Central memory CD8-positive, alpha-beta T cell (primary cell): ENCODE measurements around the gene ZNF598.

Experiments used
- ATAC-seq: fragments of 150-1000 bp; cut with Tn5 transposase; replicated peaks from 2 replicates; pipeline ENCODE4 v1.10.0; 2022; ENCODE audit warnings: mild to moderate bottlenecking, moderate FRiP score, moderate number of reproducible peaks; ENCODE audit not compliant: poor library complexity, severe bottlenecking; ENCODE audit errors: extremely low read depth
- DNase-seq, 2 donors: peaks; one replicate each; pipeline ENCODE4 v3.0.0; 2021; ENCODE audit warnings: low spot score in 2 of 2
- H3K27ac Mint-ChIP-seq: one replicate; pipeline ENCODE4 v1.8.0; 2022; ENCODE audit warnings: low read depth, mild to moderate bottlenecking, moderate library complexity, mixed read lengths
- H3K27me3 Mint-ChIP-seq: one replicate; pipeline ENCODE4 v1.8.0; 2022; ENCODE audit warnings: mixed read lengths
- H3K36me3 Mint-ChIP-seq: one replicate; pipeline ENCODE4 v1.8.0; 2022; ENCODE audit warnings: mild to moderate bottlenecking, moderate library complexity, mixed read lengths; ENCODE audit not compliant: insufficient read depth
- H3K4me1 Mint-ChIP-seq: one replicate; pipeline ENCODE4 v1.8.0; 2022; ENCODE audit warnings: mixed read lengths
- H3K4me3 Mint-ChIP-seq: one replicate; pipeline ENCODE4 v1.8.0; 2022; ENCODE audit warnings: mild to moderate bottlenecking, moderate library complexity, mixed read lengths
- H3K9me3 Mint-ChIP-seq: one replicate; pipeline ENCODE4 v1.8.0; 2022; ENCODE audit warnings: mixed read lengths

Gene ZNF598

DNA sequence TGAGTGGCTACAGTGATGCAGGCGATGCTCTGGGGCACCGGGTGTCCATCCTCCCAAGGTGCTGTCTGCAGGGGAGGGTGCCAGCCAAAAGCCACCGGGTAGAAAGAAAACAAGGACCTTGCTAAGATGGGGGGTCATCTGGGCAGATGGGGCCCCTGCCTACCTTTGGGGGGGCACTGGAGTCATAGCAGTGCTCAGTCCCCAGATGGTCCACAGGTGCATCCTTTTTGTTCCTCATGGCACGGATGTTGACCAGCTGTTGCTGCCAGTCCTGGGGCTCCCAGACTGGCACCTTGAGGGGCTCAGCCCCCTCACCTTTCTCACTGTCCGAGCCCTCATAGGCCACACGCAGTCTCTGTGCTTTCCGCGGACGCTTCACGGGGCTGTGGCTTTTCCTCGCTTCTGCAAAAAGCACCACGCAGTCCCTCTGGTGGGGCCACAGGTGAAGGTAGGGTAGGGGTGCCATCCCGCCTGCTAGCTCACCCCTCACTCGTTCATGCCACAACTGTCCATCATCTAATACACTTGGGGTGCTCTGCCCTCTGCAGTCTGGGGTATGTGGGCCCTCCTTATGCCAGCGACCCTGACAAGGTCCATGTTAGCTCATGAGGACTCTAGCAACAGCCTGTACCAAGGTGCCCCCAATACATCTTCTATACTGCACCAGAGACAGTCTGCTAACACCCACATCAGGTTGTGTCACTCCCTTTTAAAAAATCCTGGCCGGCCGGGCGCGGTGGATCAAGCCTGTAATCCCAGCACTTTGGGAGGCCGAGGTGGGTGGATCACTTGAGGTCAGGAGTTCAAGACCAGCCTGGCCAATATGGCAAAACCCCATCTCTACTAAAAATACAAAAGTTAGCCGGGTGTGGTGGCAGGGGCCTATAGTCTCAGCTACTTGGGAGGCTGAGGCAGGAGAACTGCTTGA is 36.6 kb upstream of the ZNF598 start:
- no peak for ATAC-seq
- no peak for DNase-seq
- H3K27ac Mint-ChIP-seq, result no peak overlapping the region
- no peaks in the 10 kb centered on the region for H3K9me3 Mint-ChIP-seq
- peak overlapping the region; percentile 88 for H3K4me3 Mint-ChIP-seq
- H3K36me3 Mint-ChIP-seq, result peaks cover 9% of the 10 kb centered on the region
- peaks cover 22% of the 10 kb centered on the region for H3K4me1 Mint-ChIP-seq
- no peaks in the 10 kb centered on the region for H3K27me3 Mint-ChIP-seq

DNA sequence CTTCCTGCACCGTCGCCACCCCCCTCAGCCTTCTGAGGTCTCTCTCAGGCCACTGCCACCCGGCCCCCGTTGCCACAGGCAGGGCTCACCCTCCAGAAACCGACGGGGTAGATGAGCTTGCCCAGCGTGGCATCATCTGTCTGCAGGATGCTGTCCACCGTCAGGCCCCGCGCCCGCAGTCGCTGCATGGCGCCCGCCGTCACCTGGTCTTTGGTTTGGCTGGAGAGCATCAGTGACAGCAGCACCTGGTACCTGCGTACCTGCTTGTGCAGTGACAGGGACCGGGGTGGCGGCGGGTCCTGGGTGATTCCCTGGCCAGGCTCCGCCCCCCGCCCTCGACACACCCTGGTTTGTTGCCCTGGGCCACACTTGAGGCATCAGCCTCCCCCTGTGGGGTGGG is 34.9 kb upstream of the ZNF598 start:
- DNase-seq, result no peak
- Mint-ChIP-seq H3K4me3 (no peak overlapping the region), H3K9me3 (no peaks in the 10 kb centered on the region), H3K36me3 (peaks cover 5% of the 10 kb centered on the region), H3K27me3 (no peaks in the 10 kb centered on the region), H3K27ac (no peak overlapping the region), H3K4me1 (peaks cover 22% of the 10 kb centered on the region)
- no peak for ATAC-seq

DNA sequence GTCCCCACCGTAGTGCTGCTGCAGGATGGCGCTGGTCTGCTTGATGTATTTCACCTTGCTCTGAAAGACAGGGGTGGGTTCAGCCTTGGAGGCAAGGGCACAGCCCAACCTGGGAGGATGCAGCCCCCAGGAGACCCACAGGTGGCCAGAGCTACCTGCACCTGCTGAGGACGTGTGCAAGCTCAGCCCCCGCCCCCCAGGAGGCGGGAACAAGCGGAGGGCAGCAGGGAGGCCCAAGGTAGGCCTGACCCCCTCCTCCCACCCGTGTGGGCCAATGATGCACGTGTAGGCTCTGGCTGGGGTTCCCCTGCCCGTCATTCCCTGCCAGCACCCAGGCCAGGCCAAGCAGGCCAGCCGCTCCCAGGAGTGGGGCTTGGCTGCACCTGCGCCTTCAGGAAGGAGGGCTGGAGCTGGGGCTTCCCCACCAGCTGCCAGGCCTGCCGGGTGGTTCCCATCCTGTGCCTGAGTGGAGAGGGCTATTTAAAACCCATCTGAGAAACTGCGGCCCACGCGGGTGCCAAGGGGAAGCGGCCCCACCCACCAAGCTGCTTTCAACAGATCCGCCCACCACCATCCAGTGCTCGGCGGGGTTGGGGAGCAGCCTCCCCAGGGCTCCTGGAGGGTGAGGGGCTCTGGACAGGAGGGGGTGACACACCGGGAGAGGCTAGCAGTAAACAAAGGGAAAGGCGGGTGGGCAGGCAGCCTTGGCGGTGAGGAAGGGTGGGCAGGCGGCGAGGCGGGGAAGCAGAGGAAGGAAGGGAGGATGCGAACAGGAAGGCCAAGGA is 34.2 kb upstream of the ZNF598 start:
- ATAC-seq (no peak), DNase-seq (no peak)
- Mint-ChIP-seq H3K36me3 (peaks cover 3% of the 10 kb centered on the region), H3K4me3 (no peak overlapping the region), H3K9me3 (no peaks in the 10 kb centered on the region), H3K4me1 (peaks cover 22% of the 10 kb centered on the region), H3K27me3 (no peaks in the 10 kb centered on the region), H3K27ac (no peak overlapping the region)

DNA sequence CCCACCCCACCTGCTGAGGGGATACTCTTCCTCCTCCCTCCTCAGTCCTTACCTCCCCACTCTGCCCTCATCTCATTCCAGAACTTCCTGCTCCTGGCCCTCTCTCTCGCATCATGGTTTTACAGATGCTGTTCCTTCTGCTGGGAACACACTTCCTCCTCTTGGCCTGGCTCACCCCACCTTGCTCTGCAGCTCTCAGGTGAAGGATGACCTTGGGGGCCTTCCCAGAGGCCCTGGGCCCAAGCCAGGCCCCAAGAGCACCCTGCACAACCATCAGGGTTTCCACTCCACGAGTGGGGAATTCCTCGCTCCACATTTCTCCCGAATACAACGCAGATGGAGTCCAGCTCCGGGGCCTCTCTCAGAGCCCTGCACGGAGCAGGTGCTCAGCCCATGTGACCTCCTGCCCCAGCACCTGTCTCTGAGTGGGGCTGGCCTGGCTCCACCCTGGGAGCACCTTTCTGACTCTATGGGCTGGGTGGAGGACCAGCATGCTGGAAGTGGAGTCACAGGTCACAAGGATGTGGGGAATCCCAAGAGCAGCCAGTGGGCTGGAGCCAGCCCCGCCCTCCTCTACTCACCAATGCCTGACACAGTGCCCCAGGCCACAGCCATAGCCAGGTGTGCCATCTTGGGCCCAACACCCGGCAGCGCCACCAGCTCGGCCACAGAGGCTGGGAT is 33.5 kb upstream of the ZNF598 start:
- Mint-ChIP-seq H3K4me1 (peaks cover 15% of the 10 kb centered on the region), H3K27ac (no peak overlapping the region), H3K9me3 (no peaks in the 10 kb centered on the region), H3K36me3 (peaks cover 3% of the 10 kb centered on the region), H3K4me3 (no peak overlapping the region), H3K27me3 (no peaks in the 10 kb centered on the region)
- ATAC-seq (no peak), DNase-seq (no peak)

DNA sequence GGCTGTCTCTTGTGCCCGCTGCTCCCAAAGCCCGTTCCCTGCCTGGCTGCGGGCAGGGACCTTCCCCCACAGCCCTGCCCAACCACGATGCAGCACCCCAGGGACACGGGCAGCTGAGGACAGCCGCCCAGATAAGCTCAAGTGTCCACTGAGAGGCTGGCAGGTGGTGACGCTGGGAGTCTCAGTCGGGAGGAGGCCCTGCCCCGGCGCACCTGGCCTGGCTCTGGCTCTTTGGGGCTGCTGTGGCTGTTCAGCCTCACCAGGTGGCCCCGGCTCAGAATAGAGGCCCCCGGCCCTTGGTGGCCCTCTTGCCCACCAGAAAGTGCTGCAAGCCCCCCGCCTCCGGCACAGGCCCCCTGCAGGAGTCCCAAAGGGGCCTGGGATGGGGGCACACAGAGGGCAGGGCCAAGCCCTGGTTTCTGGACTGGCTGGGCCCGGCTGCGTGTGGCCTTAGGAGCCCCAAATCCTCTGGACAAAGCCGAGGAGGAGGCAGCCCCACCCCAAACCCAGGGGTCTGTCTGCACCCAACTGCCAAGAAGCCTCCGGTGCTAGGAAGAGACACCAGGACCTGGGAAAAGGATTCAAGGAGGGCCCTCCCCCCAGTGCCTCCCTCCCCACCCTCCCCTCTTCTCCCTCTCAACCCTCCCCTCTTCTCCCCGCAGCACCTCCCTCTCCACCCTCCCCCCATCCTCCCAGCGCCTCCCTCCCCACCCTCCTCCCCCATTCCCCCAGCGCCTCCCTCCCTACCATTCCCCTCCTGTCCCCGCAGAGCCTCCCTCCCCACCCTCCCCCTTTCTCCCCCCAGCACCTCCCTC is 32.8 kb upstream of the ZNF598 start:
- no peaks in the 10 kb centered on the region for H3K36me3 Mint-ChIP-seq
- peaks cover 13% of the 10 kb centered on the region for H3K4me1 Mint-ChIP-seq

DNA sequence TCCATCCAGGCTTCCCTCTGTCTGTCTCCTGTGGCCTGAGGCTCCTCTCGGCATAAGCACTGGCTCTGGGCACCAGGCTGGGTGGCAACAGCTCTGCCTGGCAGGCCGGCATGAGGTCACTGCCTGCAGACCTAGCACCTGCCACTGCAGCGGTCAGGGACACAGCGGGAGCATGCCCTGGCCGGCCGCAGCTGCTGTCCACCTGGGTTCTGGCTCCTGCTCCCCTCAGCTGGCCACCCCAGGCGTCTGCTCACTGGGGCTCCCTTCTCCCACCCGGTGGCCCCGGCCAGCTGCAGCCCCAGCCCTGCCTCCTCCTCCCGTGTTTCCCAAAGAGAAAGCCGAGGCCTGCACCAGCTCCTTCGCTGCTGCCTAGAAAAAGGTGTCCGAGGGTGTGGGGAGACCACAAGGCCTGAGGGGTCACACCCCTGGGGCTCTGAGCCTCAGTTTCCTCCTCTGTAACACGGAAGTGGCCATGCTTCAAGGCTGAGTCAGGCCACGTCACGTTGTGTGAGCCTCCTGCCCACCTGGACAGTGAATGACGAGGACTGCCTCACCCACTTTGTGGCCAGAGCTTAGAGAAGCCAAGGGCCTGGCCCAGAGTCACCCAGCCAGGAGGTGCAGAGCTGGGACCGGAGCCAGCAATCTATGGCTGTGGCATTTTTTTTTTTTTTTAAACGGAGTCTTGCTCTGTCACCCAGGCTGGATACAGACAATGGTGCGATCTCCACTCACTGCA is 31.3 kb upstream of the ZNF598 start:
- H3K4me3 Mint-ChIP-seq, result no peak overlapping the region
- no peaks in the 10 kb centered on the region for H3K27me3 Mint-ChIP-seq
- no peak for ATAC-seq
- no peak overlapping the region for H3K27ac Mint-ChIP-seq
- no peaks in the 10 kb centered on the region for H3K4me1 Mint-ChIP-seq
- H3K36me3 Mint-ChIP-seq, result no peaks in the 10 kb centered on the region
- no peak for DNase-seq
- no peaks in the 10 kb centered on the region for H3K9me3 Mint-ChIP-seq

More for the DNA sequence above, 32.8 kb upstream of the ZNF598 start:
- Mint-ChIP-seq H3K4me3 (no peak overlapping the region), H3K27me3 (no peaks in the 10 kb centered on the region), H3K27ac (no peak overlapping the region), H3K9me3 (no peaks in the 10 kb centered on the region)
- no peak for ATAC-seq
- no peak for DNase-seq

DNA sequence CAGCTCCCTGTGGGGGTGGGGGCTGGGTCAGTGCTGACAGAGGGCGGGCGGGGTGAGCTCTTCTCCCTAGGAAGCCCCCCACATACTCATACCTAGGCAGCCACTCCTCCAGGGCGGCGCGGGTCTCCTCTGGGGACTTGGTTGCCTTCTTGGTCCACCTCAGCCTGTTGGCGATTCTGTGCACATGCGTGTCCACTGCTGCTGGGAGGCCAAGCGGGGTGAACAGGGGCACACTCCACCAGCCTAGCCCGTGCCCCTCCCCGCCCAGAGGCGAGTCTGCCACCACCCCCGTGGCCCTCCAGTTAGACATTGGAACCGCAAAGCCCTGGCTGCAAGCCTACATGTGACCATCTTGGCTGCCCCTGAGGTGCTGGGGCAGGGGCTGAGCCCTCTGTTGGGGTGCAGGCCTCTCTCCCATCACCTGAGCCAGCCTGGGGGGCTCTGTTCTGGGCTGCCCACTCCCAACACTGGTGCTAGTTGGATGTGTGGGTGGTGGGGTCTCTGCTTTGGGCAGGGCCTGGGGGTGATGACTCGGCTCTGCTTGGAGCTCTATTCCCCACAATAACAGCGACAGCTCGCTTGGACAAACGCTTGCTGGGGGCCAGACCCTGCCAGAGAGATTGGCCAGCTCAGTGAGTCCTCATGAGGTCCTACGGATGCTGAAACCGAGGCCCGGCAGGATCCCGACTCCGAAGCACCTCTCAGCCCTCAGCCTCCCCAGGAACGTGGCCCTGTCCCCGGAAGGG is 30.6 kb upstream of the ZNF598 start:
- Mint-ChIP-seq H3K36me3 (no peaks in the 10 kb centered on the region), H3K27me3 (no peaks in the 10 kb centered on the region), H3K27ac (no peak overlapping the region), H3K9me3 (no peaks in the 10 kb centered on the region), H3K4me3 (no peak overlapping the region), H3K4me1 (no peaks in the 10 kb centered on the region)
- ATAC-seq (no peak), DNase-seq (no peak)

DNA sequence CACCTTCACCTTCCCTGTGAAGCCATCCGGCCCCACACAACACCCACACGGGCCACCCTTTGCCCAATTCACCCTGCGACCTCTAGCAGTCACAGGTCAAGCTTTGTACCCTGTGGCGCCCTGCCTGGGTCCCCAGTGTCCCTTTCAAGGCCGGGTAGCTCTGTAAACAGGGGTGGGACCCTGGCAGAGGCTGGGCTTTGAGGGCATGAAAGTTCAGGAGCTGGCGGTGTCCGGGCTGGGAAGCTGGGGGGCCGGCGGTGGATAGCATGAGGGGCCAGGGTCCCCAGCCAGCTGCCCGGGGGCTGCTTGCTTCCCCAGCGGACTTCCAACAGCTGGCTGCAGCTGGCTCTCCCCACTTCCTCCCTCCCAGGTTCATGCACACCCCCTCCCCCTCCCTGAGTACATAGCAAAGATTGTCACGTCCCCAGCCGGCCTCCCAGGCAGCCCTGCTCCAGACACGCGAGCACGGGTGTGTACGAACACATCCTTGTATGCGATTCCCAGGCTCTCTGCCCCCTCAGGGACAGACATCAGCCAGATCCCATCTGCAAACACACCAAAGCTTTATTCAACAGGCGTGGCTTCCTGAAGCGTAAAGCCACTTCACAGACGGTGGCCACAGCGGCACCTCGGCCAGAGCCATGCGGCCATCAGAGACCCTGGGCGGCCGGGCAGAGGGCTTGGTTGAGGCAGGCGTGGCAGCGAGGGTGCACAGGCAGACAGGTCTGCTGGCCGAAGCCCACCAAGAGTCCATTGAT is 29.8 kb upstream of the ZNF598 start:
- no peak for DNase-seq
- Mint-ChIP-seq H3K36me3 (no peaks in the 10 kb centered on the region), H3K27me3 (no peaks in the 10 kb centered on the region), H3K9me3 (no peaks in the 10 kb centered on the region), H3K4me3 (no peak overlapping the region), H3K27ac (no peak overlapping the region), H3K4me1 (no peaks in the 10 kb centered on the region)
- ATAC-seq, result no peak

DNA sequence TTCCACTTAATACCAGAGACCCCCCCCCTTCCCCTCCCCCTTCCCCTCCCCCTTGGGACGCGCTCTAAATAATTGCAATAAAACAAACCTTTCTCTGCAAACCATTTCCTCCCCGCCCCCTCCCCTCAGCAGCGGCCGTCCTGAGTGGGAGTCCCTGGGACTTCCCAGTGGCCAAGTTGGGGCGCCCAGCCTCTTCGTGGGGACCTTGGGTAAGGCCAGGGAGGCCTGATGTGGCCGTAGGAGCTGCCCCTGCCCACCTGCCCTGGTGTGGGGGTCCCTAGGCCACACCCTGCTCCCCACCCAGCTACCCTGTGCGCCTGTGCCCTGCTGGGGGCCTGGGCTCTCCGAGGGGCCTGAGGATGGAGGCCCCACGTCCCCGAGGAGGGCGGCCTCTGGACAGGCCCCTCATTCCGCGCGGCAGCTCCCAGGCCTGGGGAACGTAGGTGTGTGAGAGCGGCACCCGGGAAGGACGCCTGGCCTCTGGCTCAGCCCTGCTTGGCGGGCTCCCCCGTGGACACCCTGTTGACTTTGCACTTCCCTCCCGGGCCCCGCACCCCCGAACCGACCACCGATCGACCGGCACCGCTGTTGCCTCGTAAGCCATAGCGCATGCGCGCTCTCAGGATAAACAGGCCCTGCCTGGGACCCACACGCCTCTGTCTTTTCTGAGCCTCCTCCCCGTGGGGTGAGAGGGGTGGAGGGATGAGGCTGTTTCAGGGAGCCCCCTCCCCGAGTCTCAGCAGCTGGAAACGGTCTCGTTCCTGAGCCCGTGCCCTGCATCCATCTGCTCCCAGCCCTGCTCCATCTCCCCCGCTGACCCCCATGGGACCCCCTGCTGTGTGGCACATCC is 29.0 kb upstream of the ZNF598 start:
- H3K4me1 Mint-ChIP-seq, result no peaks in the 10 kb centered on the region
- ATAC-seq, result no peak
- H3K27me3 Mint-ChIP-seq, result no peaks in the 10 kb centered on the region
- no peak overlapping the region for H3K4me3 Mint-ChIP-seq
- no peak overlapping the region for H3K27ac Mint-ChIP-seq
- H3K36me3 Mint-ChIP-seq, result no peaks in the 10 kb centered on the region
- DNase-seq, result no peak
- H3K9me3 Mint-ChIP-seq, result no peaks in the 10 kb centered on the region
